ENCODE results near the gene EVC2. TPM values are rescaled to one million over a fixed set of nuclear protein-coding genes. Genes with fewer than 3 reads are reported as not detected.
A peak's percentile ranks its signal among the peaks of the same experiment; 100 is the strongest.

Gene EVC2
- total RNA-seq, 4 donors from 2014 or later = 8.3 to 12.4 (median 9.9) TPM

DNA sequence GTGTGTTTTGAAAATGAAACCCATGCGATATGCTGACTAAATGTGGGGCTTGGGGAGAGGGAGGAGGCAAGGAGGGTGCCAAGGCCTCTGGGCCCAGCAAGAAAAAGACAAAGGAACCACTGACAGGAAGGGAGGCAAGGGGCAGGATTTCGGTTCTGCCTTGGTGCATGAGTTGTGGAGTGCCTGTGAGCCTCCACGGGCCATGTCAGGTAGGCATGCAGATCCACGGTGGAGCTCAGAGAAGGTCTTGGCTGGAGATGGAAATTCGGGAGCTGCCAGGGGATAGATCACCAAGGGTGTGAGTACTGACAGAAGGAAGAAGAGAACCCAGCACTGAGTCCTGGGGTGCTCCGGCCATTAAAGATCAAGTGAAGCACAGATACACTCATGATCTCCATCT lies 4.1 kb downstream of the EVC2 start:
- no peak overlapping the region for H3K4me3 ChIP-seq
- H3K27ac ChIP-seq (replicated peaks in 1 of 4) = peak overlapping the region in 1 of 4 donors; percentile 19
- intact Hi-C loops (cut with DNase I) = no loop called here
- H3K4me1 ChIP-seq = peaks cover 16 to 26% (median 26%) of the 10 kb centered on the region in 4 donors
- no peak for DNase-seq (ENCODE audit: extremely low spot score)
- peaks cover 0 to 18% (median 4%) of the 10 kb centered on the region in 4 donors for H3K36me3 ChIP-seq
- 81% methylated on average over 6 of the region's 6 CpGs for WGBS
- no peak for TF ChIP-seq POLR2A (IDR thresholded peaks at IDR 0.05; ENCODE audit: low read depth)
- no peak for TF ChIP-seq EP300 (IDR thresholded peaks at IDR 0.05)
- TF ChIP-seq, protein P1, sequence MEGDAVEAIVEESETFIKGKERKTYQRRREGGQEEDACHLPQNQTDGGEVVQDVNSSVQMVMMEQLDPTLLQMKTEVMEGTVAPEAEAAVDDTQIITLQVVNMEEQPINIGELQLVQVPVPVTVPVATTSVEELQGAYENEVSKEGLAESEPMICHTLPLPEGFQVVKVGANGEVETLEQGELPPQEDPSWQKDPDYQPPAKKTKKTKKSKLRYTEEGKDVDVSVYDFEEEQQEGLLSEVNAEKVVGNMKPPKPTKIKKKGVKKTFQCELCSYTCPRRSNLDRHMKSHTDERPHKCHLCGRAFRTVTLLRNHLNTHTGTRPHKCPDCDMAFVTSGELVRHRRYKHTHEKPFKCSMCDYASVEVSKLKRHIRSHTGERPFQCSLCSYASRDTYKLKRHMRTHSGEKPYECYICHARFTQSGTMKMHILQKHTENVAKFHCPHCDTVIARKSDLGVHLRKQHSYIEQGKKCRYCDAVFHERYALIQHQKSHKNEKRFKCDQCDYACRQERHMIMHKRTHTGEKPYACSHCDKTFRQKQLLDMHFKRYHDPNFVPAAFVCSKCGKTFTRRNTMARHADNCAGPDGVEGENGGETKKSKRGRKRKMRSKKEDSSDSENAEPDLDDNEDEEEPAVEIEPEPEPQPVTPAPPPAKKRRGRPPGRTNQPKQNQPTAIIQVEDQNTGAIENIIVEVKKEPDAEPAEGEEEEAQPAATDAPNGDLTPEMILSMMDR (IDR thresholded peaks at IDR 0.05) = no peak
- TF ChIP-seq POLR2AphosphoS5 (IDR thresholded peaks at IDR 0.05) = no peak
- no peaks in the 10 kb centered on the region for H3K27me3 ChIP-seq
- no peaks in the 10 kb centered on the region for H3K9me3 ChIP-seq

DNA sequence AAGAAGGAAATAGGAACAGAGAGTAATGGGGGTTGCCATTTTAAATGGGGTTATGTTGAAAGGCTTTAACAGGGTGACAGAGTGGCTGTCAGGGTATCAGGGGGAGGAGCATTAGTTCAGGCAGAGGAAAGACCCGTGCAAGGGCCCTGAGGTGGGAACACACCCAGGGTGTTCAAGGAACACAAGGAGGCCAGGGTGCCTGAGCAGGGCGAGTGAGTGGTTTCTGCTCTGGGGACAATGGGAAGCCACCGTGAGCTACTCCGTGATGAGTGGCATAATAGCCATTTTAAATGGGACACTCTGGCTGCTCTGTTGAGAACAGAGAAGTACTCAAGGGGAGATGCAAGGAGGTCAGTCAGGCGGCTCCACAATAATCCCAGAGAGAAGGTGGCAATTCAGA lies 4.5 kb downstream of the EVC2 start:
- H3K4me3 ChIP-seq = no peak overlapping the region
- no peaks in the 10 kb centered on the region for H3K27me3 ChIP-seq
- peaks cover 12 to 22% (median 21%) of the 10 kb centered on the region in 4 donors for H3K4me1 ChIP-seq
- TF ChIP-seq, protein P1 (IDR thresholded peaks at IDR 0.05) = no peak
- no peak for TF ChIP-seq POLR2A (IDR thresholded peaks at IDR 0.05; ENCODE audit: low read depth)
- no peak for TF ChIP-seq EP300 (IDR thresholded peaks at IDR 0.05)
- no peak for TF ChIP-seq POLR2AphosphoS5 (IDR thresholded peaks at IDR 0.05)
- H3K9me3 ChIP-seq = no peaks in the 10 kb centered on the region
- no peak overlapping the region for H3K27ac ChIP-seq (replicated peaks in 1 of 4)
- no peak for DNase-seq (ENCODE audit: extremely low spot score)
- intact Hi-C loops (cut with DNase I) = no loop called here
- peaks cover 0 to 21% (median 5%) of the 10 kb centered on the region in 4 donors for H3K36me3 ChIP-seq
- 90% methylated on average over 5 of the region's 5 CpGs for WGBS

GRCh38 chr4:5701971-5702370 lies 6.4 kb downstream of the EVC2 start:
- Histone ChIP-seq H3K9me3 (no peaks in the 10 kb centered on the region), H3K27ac (replicated peaks in 1 of 4) (no peak overlapping the region), H3K4me1 (peaks cover 0 to 7% (median 7%) of the 10 kb centered on the region in 4 donors), H3K4me3 (no peak overlapping the region), H3K27me3 (no peaks in the 10 kb centered on the region), H3K36me3 (peaks cover 0 to 38% (median 9%) of the 10 kb centered on the region in 4 donors)
- 93% methylated on average over 8 of the region's 8 CpGs for WGBS
- intact Hi-C loops (cut with DNase I) = no loop called here
- DNase-seq (ENCODE audit: extremely low spot score) = no peak
- TF ChIP-seq EP300 (IDR thresholded peaks at IDR 0.05) (no peak), POLR2AphosphoS5 (IDR thresholded peaks at IDR 0.05) (no peak)
- TF ChIP-seq, protein P1 (IDR thresholded peaks at IDR 0.05) = no peak

DNA sequence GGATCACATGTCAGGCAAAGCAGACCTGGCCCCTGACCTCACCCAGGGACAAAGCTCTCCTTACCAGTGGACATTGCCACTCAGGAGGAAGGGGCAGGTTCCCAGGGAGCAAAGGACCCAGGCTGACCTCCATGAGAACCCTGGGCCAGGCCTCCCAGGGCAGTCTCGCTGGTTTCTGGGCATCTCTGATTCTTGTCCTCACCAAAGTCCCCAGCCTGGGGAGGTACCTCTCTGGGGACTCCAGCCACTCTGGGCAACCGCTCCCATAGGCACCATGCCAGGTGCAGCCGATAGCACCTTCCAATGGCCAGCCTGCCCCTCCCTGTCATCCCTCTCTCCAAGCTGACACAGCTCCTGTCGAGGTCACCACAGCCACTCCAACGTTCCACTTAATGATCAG lies 7.9 kb downstream of the EVC2 start:
- Histone ChIP-seq H3K27me3 (no peaks in the 10 kb centered on the region), H3K4me1 (no peaks in the 10 kb centered on the region), H3K9me3 (no peaks in the 10 kb centered on the region), H3K4me3 (no peak overlapping the region), H3K36me3 (peaks cover 0 to 53% (median 19%) of the 10 kb centered on the region in 4 donors), H3K27ac (replicated peaks in 1 of 4) (no peak overlapping the region)
- DNase-seq (ENCODE audit: extremely low spot score) = no peak
- intact Hi-C loops (cut with DNase I) = no loop called here
- WGBS = 70% methylated on average over 4 of the region's 5 CpGs
- no peak for TF ChIP-seq POLR2AphosphoS5 (IDR thresholded peaks at IDR 0.05)
- TF ChIP-seq, protein P1 (IDR thresholded peaks at IDR 0.05) = no peak
- TF ChIP-seq POLR2A (IDR thresholded peaks at IDR 0.05; ENCODE audit: low read depth) = no peak
- TF ChIP-seq EP300 (IDR thresholded peaks at IDR 0.05) = no peak

- H3K27ac ChIP-seq (replicated peaks in 1 of 4) = no peak overlapping the region
- intact Hi-C loops (cut with DNase I) = no loop called here
- no peak for DNase-seq (ENCODE audit: extremely low spot score)
- H3K9me3 ChIP-seq = no peaks in the 10 kb centered on the region
- TF ChIP-seq POLR2AphosphoS5 (IDR thresholded peaks at IDR 0.05) (no peak), POLR2A (IDR thresholded peaks at IDR 0.05; ENCODE audit: low read depth) (no peak), EP300 (IDR thresholded peaks at IDR 0.05) (no peak)
- TF ChIP-seq, protein P1 (IDR thresholded peaks at IDR 0.05) = no peak
- no peaks in the 10 kb centered on the region for H3K4me1 ChIP-seq
- peaks cover 6 to 76% (median 32%) of the 10 kb centered on the region in 4 donors for H3K36me3 ChIP-seq
- 98% methylated on average over 10 of the region's 11 CpGs for WGBS
- H3K4me3 ChIP-seq = no peak overlapping the region
- H3K27me3 ChIP-seq = no peaks in the 10 kb centered on the region
These were observed 12.0 kb downstream of the EVC2 start for GRCh38 chr4:5696341-5696740.

Data from esophagus muscularis mucosa (tissue), 4 donors.